BE2C (cell line): Measurements from ENCODE around the gene VENTX.
"Not testable (repeated sequence)": the region's sequence is repeated elsewhere in the genome, so short reads cannot be mapped to it uniquely, and the experiment has no call there.

Experiments used
- DNase-seq: peaks from one replicate; pipeline ENCODE4 v3.0.0-alpha.2; 2020
- H3K27me3 ChIP-seq: fragments of 250-450 bp; sonication (Bioruptor Pico); 2 replicates; pipeline ENCODE4 v1.5.1; 2020; ENCODE audit warnings: mild to moderate bottlenecking
- H3K36me3 ChIP-seq: fragments of 250-450 bp; sonication (Bioruptor Pico); 2 replicates; pipeline ENCODE4 v1.5.1; 2020; ENCODE audit warnings: mild to moderate bottlenecking
- H3K4me1 ChIP-seq: fragments of 250-450 bp; sonication (Bioruptor Pico); 2 replicates; pipeline ENCODE4 v1.5.1; 2020
- H3K4me3 ChIP-seq: 2 replicates; pipeline ENCODE4 v1.5.1; 2011; ENCODE audit warnings: low read depth, low read length
- H3K9me3 ChIP-seq: fragments of 250-450 bp; sonication (Bioruptor Pico); 2 replicates; pipeline ENCODE4 v1.5.1; 2020
- CTCF ChIP-seq: IDR thresholded peaks from 2 replicates; pipeline ENCODE4 v1.5.1; 2012; ENCODE audit warnings: mild to moderate bottlenecking, low read depth, low read length

Gene VENTX

DNA sequence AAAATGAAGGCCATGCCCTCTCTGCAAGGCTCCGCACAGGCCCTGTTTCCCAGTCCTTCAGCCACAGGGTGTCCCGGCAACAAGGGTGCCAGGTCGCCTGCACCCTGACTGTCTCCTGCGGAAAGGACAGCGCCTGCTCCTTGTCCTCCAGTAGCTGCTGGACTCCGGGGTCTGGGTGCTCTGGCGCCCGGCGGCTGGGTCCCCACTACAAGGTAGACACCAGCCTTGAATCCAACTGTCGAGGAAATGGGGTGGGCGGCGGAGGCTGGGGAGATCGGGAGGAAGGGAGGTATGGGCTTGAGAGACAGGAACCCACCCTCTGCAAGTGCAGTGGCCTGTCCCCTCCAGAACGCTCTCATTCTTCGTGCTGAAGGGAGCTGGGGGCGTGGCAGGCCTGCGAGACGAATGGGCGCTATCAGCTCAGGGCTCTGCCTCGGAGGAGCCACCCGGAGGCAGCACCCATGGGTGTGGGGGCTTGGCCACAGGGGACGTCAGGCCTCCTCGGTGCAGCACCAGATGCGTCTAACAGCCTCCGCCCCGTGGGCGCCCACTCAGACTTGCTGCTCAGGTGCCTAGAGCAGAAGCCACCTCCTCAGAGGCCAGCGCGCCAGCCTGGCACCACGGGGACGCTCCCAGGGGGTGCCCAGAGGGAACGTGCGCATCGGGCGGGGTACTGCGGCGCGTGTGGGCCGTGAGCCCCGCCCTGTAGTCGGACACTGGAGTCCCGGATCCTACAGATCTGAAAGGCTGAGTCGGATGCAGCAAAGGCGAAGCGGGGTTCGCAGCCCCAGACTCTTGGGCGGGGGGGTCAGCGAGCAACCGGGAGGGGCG, 23.5 kb downstream of the VENTX start:
- H3K27me3 ChIP-seq: peaks cover 11% of the 10 kb centered on the region
- H3K9me3 ChIP-seq: no peaks in the 10 kb centered on the region
- H3K4me3 ChIP-seq: peak overlapping the region; percentile 55
- DNase-seq: peak; percentile 46
- no peaks in the 10 kb centered on the region for H3K36me3 ChIP-seq
- TF ChIP-seq CTCF: no peak
- peaks cover 6% of the 10 kb centered on the region for H3K4me1 ChIP-seq

DNA sequence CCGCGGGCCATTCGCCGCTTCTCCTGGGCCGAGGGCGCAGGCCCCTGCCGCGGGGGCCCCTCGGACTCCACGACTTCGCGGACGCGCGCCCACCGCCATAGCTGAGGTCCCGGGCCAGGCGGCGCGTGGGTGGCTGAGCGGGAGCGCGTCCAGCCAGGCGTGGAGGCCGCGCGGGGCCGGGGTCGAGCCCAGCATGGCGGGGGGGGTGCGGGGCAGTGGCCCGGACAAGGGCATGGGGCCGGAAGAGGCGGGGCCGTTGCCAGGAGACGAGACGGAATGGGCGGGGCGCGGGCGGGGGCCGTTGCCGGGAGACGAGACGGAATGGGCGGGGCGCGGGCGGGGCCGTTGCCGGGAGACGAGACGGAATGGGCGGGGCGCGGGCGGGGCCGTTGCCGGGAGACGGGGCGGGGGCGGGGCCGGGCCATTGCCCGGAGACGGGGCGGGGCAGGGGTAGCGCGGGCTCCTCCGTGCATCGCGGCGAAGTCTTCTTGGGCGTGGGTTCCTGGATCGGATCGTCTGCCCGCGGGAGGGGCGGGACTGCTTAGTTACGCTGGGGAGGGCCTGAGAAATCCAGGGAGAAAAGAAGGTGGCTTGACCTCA, 24.2 kb downstream of the VENTX start:
- Histone ChIP-seq H3K9me3 (no peaks in the 10 kb centered on the region), H3K4me3 (peak overlapping the region; percentile 55), H3K36me3 (no peaks in the 10 kb centered on the region), H3K4me1 (peaks cover 6% of the 10 kb centered on the region), H3K27me3 (peaks cover 11% of the 10 kb centered on the region)
- TF ChIP-seq CTCF: no peak
- DNase-seq: peak; percentile 88

DNA sequence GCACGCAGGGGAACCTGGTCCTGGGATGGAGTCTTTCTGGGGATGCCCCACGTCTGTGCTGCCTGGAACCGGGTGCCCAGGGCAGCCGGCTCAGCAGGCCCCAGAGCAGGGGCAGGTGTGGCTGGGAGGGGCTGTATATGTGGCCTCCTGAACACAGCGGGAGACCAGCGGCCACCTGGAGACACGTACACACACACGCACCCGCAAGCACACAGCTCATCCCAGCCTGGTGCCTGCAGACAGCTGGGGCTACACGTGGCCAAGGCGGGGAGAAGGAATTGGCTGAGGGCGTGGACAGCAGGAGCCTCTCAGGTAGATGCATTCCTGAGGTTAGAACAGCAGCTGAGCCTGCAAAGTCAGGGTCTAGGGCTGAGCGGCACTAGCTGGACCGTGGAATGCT, 25.0 kb downstream of the VENTX start:
- no peak for DNase-seq
- no peak for TF ChIP-seq CTCF

DNA sequence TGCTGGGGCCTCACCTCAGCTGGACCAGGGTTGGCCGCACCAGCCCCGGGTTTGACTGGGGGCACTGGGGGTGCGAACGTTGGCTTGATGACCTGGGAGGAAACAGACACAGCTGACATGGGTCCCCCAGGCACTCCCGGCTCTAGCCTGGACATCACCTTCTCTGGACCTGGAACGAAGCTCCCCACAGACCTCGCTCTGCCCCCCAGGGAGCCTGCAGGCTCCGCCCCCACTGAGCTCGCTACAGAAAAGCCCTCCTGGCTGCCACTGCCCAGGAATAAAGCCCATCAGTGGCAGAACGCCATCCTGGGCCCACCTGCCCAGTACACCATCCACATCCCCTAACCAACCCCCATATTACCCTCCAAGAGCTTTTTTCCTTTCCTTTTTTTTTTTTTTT, 26.0 kb downstream of the VENTX start:
- no peaks in the 10 kb centered on the region for H3K4me1 ChIP-seq
- TF ChIP-seq CTCF: no peak
- no peak for DNase-seq
- H3K27me3 ChIP-seq: peaks cover 11% of the 10 kb centered on the region
- H3K9me3 ChIP-seq: no peaks in the 10 kb centered on the region
- H3K36me3 ChIP-seq: no peaks in the 10 kb centered on the region
- H3K4me3 ChIP-seq: no peak overlapping the region

More for the DNA sequence above, 25.0 kb downstream of the VENTX start:
- Histone ChIP-seq H3K4me3 (no peak overlapping the region), H3K9me3 (no peaks in the 10 kb centered on the region), H3K27me3 (peaks cover 11% of the 10 kb centered on the region), H3K4me1 (peaks cover 6% of the 10 kb centered on the region), H3K36me3 (no peaks in the 10 kb centered on the region)

DNA sequence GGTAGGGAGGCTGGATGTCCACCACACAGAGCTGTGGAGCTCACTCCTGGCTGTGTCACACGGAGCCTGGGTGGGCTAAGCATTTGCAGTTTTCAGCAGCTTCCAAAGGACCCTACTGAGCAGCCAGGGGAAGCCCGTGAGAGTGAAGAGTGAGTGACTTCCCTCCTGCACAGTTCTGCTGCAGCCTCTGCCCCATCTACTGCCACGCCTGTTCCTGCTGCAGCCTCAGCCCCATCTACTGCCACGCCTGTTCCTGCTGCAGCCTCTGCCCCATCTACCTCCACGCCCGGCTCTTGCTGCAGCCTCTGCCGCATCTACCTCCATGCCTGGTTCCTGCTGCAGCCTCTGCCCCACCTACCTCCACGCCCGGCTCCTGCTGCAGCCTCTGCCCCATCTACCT, 26.8 kb downstream of the VENTX start:
- no peaks in the 10 kb centered on the region for H3K4me1 ChIP-seq
- no peak for DNase-seq
- peaks cover 11% of the 10 kb centered on the region for H3K27me3 ChIP-seq
- no peaks in the 10 kb centered on the region for H3K9me3 ChIP-seq
- H3K36me3 ChIP-seq: no peaks in the 10 kb centered on the region
- no peak overlapping the region for H3K4me3 ChIP-seq
- no peak for TF ChIP-seq CTCF

GRCh38 chr10:133265052-133265451, 27.4 kb downstream of the VENTX start:
- H3K9me3 ChIP-seq, H3K36me3 ChIP-seq, H3K4me3 ChIP-seq, DNase-seq, H3K4me1 ChIP-seq: not testable (repeated sequence)
- peaks cover 11% of the 10 kb centered on the region for H3K27me3 ChIP-seq
